Pulmonary artery endothelial cell (primary cell): ENCODE measurements around the gene PTPRE. TPM values are rescaled to one million over a fixed set of nuclear protein-coding genes. Genes with fewer than 3 reads are reported as not detected.
"Not testable (repeated sequence)": the region's sequence is repeated elsewhere in the genome, so short reads cannot be mapped to it uniquely, and the experiment has no call there.

Experiments
- DNase-seq: peaks from one replicate; pipeline ENCODE4 v3.0.0-alpha.2; 2011; ENCODE audit warnings: low read depth, low spot score
- total RNA-seq: library from RNA; depleted of rRNA; stranded (reverse); fragments of >200 nt; gene quantifications from 2 replicates; pipeline ENCODE4 v1.2.3, GENCODE V29; 2014

Gene PTPRE
- total RNA-seq, 1 donor from 2014 or later = 43.3 TPM

DNA sequence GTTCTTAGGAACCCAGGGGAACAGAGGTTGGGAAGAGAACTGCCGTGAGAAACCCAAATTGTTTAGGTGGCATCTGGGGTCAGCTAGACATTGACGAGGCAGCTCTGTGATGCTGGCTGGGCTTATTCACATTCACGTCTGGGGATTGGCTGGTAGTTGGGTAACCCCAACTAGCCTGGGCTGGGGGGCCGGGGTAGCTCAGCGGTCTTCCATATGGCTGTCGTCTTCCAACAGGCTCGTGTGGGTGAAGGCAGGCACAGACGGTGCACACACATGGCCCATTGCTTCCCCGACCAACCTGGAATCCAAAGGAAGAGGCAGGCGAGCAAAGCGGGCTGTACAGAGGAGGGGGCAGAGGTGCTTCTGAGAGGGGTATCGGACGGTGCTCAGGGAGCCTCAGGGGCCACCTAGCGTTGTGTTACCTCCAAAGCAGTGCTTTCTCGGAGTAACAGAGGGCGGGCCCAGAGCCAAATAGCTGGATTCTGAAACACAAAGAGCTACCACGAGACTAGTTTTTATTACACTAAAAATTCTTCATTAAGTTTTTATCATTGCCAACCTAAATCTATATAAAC, 184.8 kb downstream of the PTPRE start:
- DNase-seq = no peak

DNA sequence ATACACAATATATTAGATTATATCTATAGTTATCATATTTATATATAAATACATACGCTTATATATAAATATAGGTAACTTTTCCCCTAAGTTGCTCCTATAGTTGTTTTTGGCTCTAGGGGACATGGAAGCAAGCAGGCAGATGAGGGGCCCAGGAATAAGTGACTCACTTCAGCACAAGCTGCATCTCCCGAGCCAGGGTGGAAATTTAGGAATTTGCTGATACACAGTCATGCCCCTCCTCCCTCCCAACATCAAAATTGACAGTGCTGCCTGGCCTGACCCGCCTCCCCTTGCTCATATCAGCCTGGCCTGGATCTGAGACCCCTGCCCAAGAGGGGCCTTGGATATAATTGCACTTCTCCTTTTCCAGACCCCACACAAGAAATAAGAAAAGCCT, 185.6 kb downstream of the PTPRE start:
- DNase-seq = no peak

DNA sequence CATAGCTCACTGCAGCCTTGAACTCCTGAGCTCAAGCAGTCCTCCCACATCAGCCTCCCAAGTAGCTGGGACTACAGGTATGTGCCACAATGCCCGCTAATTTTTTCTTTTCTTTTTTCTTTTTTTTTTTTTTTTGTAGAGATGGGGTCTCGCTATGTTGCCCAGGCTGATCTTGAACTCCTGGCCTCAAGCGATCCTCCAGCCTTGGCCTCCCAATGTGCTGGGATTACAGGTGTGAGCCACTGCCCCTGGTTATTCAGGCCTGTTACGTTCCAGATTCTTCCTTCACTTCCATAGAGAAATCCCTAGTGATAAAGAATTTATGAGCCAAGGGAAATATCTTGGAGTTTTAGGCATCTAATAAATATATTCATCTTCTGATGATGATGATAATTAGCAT, 187.7 kb downstream of the PTPRE start:
- not testable (repeated sequence) for DNase-seq

- DNase-seq = no peak
Measured at GRCh38 chr10:128095027-128095752, 188.3 kb downstream of the PTPRE start.

- no peak for DNase-seq
Measured at GRCh38 chr10:128095753-128096469, 189.0 kb downstream of the PTPRE start.

- no peak for DNase-seq
Measured at GRCh38 chr10:128096486-128097199, 189.7 kb downstream of the PTPRE start.

DNA sequence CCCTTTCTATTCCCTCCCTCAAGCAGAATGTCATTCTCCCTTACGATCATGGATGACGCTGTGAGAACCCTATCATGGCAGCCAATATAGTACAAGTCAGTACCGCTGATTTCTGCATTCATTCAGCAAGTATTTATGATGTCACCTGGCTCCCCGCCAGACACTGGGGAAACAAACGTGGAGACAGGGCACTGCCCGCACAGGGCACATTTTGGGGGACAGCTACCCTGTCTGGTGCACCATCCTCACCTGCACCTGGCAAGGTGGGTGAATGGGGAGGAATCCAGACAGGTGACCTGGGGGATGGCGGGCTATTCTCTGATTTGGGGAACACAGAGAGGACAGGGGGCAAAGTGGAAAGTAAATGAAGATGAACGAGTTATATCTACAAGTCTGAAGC, 190.9 kb downstream of the PTPRE start:
- DNase-seq = no peak

GRCh38 chr10:128098631-128099030, 191.7 kb downstream of the PTPRE start:
- DNase-seq = no peak

DNA sequence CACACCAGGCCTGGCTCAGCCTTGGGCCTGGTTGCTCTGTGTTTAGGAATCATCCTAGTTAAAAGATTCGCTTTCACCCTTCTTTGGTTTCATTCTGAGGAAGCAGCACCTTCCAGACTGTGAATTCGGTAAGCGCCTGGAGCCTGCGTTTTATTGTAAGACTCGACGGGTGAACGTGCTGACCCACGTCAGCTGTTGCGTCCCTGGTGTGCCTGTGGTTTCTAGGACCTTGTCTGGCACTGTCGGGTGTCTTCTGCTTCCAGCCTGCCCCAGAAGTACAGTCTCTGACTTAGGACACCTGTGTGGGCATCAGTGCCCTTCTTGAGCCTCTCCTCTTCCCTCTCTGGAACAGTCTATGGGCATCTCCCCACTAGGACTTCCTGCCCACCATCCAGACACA, 193.0 kb downstream of the PTPRE start:
- DNase-seq = no peak

DNA sequence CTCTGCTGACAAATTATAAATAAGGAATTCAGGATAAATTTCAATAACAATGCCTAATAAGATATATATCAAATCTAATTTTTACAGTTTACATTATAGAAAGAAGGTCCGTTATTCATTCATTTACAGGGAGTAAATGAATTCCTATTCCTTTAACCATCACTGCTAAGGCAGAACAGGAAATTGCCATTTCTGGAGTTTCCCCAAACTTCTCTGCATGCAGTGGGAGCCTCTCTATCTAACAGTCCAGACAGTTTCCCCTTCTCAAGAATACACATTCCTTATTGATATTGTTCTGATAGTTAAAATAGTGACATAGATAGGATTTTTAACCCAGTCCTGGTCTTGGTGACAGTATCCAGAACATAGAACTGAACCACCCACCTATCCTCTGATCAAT, 195.0 kb downstream of the PTPRE start:
- DNase-seq = no peak

DNA sequence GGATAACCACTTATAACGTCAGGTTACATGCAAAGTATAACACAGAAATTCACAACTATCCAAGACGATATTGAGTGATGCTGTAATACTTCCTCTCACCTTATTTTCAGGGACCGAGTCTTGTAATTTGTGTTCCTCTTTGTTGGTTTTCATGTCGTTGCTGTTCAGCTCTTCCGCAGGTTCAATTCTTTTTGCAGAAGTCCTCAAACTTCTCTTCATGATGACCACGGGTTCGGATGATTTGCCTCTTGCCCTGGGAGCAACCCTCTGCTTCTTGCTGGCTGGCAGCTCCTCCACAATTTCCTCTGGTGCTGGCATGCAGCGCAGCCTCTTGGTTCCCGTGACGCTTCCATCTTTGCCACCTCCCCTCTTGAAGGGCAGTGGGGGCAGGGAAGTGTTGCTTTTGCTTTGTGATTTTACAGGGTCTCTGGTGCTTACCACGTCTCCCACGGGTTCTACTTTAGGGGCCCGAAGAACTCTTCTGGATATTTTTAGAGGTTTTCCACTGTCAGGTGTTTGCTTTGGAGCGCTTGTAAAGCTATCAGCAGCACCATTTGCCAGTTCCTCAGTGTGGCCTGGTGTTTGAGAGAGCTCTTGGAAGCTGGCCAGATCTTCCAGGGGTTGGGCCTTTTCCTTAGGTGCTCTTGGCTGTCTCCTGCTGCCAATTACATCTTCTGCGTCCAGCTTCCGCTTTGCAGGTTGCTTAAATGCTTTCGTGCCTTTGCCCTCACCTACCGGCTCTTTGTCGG, 195.8 kb downstream of the PTPRE start:
- no peak for DNase-seq

DNA sequence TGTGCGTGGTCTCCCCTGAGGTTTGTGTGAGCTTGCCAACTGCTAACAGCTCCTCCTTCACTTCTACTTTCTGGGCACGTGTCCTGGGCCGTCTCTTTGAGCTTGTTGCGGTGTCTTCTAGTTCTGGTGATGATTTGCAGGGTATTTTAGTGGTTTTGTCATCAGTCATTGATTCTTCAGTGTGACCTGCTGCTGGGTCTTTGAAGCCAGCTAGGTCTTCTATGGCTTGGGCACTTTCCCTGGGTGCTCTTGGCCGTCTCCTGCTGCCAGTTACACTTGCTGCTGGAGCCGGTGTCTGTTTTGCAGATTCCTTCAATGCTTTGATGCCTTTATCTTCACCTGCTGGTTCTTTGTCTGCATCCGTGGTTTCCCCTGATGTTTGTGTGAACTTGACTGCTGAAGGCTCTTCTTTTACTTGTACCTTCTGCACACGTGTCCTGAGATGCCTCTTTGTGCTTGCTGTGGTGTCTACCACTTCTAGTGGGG, 196.4 kb downstream of the PTPRE start:
- no peak for DNase-seq

DNA sequence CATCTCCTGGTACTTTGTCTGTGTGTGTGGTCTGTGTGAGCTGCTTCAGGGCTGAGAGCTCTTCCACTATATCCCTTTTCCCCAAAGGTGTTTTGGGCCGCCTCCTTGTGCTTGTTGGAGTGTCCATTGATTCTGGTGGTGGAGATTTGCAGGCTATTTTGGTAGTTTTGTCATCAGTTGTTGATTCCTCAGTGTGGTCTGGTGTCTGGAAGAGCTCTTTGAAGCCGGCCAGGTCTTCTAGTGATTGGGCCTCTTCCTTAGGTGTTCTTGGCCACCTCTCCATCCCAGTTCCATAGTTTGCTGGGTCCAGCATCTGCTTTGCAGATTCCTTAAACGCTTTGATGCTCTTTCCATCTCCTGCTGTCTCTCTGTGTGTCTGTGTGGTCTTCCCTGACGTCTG, 198.5 kb downstream of the PTPRE start:
- no peak for DNase-seq

- DNase-seq = no peak
Measured at GRCh38 chr10:128109707-128110106, 202.8 kb downstream of the PTPRE start.

GRCh38 chr10:128110339-128110738, 203.4 kb downstream of the PTPRE start:
- no peak for DNase-seq

DNA sequence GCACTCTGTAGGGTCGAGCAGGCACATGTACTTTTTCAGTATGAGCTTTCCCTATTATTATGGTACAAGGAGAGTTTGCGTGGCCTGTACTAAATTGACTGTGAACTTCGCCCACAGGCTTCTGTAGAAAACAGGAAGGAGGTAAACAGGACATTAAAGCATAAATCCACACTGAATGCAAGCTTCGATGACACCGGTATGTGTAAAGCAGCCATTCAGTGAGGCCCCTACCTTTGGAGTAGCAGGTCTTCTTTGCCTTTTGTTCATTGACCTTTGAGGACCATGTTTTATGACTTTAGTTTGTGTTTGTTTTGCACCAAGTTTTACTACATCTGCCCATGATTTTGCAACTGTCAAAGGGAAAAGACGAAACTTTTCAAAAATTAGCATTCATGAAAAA, 204.8 kb downstream of the PTPRE start:
- DNase-seq = no peak

DNA sequence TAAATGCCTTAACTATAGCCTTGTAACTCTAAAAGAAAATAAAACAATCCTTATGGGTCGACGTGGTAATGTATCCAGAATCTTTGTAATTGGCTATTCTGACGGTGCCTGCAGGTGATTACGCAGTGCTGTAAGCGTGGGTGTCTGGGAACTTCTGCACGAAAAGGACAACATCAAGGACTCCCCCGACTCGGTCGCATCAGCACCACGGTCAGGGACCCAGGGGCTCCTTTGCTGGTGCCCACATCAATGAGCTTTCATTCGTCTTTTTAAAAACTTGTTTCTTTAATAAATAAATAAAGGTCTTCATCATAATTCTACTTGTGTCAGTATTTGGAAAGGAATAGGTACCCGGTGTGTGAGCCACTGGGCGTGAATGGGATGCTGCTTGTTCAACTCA, 206.1 kb downstream of the PTPRE start:
- no peak for DNase-seq

DNA sequence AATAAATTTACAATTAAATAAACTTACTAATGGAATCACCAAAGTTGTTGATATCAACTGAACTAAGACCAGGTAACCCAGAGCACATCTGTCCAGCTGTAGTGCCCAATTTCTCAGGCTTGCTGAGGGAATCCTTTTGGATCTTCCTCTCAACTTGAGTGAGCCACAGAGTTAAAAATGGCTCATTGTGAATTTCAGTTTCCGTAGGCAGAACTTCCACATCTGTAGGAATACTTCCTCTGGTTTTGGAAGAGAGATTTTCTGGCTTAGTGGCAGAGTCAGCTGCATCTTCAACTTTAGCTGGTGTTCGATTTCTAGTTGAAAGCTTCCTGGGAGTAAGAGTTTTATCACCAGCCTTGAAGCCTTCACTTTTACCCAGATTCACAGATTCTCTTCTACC, 208.0 kb downstream of the PTPRE start:
- DNase-seq = no peak

- no peak for DNase-seq
Measured at GRCh38 chr10:128115356-128115755, 208.5 kb downstream of the PTPRE start.

DNA sequence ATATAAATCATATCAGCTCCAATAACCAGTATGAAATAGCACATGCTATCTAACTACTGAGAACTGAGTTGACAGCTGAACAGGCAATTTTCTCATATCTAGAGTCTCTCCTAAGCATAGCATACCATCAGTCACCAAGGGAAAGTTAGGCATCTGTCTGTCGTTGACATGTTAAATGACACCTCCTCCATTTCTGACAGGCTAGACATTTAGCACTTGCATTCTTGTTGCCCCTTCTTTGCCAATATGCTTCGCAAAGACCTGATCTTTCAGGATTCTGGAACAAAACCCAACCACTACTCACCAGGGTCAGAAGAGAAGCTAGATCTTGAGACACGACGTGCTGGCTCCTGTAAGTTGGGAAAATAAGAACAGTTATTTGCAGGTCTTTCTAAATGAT, 209.3 kb downstream of the PTPRE start:
- no peak for DNase-seq
